Posterior cingulate gyrus (tissue), 11 donors: ENCODE data around the gene RIMBP2.

Experiments used
- DNase-seq, 10 donors: peaks; one replicate each; pipeline versions ENCODE4 v3.0.0 to v3.0.0-alpha.2; 2020 to 2021; ENCODE audit warnings: mixed read lengths in 3 of 10
- intact Hi-C: fragments of 100-400 bp; cut with DNase I; formaldehyde crosslinking; loops from one replicate; pipeline ENCODE4 v1.15.1; 2023

Gene RIMBP2

DNA sequence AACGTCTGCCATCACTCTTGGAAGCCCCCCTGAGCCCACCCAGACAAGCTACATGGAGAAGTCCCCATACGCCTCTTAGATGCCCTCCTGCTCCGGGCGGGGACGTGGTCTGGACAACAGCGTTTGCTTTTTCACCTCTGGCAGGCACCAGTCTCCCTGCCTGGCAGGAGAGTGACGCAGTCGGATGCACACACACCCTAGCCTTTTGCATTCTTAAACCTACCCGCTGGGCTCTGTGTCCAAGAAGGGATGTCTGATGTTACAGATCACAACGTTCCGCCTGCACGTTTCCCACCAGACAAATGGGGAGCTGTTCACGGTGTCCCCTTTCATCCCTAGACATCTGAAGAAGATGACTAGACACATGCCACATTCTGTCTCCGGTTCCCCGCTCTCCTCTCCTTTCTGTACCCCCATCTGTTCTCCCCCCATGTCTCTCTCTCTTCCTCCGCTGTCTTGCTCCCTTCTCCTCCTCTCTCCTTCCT, 100.2 kb downstream of the RIMBP2 start:
- DNase-seq: peak in 1 of 10 donors; percentile 87
- intact Hi-C loops: no loop called here

DNA sequence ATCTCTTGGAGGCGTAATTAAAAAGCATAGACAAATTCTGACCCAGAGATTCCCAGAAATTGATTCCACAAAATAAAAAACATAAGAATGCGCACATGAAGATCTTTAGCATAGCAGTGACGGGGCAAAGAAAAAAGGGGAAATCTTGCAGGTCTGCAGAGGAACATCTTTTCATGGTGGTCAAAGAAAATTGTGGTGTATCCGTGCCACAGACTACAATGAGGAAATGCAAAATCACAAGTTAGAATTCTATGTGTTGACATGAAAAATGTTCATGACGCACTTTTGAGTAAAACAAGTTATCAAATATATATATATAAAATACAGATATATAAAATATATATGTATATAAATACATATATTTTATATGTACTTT, 101.6 kb downstream of the RIMBP2 start:
- intact Hi-C loops: no loop called here
- no peak for DNase-seq

DNA sequence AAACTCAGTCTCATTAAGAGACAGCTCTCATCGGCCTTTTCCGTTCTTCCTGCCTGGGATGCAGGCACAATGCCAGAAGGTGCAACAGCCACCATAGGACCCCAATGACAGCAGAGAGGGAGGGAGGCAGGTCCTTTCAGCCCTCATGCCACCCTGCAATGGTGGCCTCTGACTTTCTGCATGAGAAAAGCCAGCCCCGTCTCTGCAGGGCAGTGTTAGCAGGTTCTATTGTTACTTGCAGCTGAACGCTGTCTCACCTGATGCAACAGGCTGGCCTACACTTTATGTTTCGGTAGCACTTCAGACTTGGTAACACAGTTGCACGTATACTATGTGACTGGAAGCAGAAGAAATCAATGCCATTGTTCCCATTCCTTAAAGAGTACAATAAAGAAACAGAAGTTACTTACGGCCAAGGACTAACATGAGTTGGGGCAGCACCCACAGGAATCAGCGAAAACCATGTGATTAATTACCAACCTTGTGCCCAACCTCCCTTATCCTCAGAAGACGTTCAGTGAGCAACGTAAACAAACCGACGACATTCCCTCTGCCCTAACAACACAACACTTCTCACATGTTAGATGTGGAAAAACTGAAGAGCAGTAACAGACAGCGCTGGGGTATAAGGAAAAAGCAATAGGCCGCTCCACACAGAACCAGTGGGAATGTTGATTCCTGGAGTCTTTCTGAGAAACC, 102.1 kb downstream of the RIMBP2 start:
- no peak for DNase-seq
- intact Hi-C loops: no loop called here

DNA sequence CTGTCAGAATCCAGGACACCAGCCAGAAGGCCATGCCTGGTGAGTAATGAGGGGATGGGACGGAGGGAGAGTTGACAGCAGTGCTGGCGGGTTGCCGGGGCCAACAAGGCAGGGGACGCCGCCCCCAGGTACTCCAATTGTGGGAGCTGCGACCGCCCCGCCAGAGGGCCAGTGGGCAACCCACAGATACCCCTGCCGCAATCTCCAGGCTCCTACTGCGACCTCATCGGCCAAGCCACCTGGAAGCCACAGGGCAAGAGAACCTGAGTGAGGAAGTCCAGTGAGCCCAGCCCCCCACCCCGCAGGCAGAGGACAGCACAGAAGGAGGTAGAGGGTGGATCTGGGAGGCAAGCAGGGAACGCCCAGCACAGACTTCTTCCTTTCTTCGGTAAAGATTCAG, 103.0 kb downstream of the RIMBP2 start:
- no peak for DNase-seq
- intact Hi-C loops: no loop called here

DNA sequence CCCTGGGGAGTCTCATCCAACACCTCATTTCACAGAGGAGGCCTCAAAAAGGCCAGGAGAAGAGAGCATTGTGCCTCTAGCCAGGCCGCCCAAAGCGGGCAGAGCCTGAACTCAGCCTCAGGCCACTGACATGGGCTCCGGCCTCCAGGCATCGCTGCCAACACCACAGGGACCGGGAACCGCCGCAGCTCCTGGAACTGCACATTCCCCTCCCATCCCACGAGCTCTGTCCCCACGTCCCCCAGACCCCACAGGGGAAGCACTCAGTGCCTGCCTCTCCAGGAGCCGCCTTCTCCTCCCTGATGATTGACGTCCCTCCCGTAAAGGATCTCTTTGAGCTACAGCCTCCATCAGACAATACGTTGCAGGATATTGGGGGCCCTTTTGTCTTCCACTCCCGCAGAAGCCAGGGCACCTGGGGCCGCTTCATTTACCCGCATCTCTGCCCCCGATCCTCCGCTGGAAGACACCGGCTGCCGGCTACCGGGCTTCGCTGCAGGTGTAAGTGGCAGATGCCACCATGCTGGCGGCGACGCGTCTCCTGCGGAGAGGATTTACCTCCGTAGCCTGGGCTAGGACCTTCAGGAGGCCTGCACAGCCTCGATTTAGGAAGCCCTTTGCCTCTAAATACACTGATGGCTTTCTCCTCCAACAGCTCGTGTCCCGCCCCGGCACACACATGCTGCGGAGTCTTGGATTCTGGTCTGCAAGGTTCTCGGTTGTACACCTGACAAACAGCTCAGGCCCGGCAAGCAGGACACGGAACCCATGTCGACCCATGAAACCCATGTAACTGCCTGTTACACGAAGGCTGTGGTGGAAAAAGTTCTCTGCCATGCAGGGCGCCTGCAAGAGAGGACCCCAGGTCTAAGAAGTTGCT, 104.8 kb downstream of the RIMBP2 start:
- intact Hi-C loops: no loop called here
- no peak for DNase-seq

DNA sequence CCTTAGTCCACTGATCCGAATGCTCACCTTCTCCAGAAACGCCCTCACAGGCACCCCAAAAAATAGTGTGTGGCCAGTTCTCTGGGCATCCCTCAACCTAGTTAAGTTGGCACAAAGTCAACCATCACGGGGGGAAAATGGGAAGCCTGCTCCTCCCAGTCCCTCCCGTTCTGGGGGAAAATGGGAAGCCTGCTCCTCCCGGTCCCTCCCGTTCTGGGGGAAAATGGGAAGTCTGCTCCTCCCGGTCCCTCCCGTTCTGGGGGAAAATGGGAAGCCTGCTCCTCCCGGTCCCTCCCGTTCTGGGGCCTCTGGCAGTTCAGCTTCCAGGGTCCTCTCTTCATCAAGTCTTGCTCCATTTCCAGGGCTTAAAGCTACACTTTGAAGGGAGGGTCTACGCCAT, 106.1 kb downstream of the RIMBP2 start:
- intact Hi-C loops: no loop called here
- no peak for DNase-seq

DNA sequence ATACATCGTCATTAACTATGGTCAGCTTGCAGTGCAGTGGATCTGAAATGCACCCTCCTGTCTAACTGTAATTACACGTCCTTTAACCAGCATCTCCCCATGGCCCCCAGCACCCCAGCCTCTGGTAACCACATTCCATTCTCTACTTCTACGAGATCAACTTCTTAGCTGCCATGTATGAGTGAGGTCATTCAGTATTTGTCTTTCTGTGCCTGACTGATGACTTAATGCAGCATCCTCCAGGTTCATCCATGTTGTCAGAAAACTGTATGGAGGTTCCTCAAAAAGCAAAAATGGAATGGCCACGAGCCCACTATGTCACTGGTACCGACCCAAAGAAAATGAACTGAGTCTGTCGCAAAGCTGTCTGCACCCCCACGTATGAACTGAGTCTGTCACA, 107.3 kb downstream of the RIMBP2 start:
- no peak for DNase-seq
- intact Hi-C loops: no loop called here

DNA sequence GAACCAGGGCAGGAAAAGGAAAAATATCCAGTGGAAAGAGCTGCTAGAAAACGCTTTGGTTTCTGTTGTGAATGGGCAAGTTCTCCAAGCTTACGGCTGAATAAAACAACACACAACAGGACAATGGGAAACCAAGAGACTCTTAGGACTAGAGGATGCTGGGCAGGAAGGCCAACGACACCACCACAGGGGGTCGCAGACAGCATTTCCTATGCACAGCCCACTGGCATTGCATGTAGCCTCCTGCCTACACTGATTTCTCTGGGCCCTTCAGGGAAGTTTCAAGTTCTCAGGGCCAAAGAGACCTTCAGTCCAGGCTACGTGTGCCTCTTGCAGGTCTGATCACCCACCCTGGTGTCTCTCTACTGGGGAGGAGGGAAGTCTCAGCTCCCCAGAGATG, 108.0 kb downstream of the RIMBP2 start:
- intact Hi-C loops: no loop called here
- no peak for DNase-seq

DNA sequence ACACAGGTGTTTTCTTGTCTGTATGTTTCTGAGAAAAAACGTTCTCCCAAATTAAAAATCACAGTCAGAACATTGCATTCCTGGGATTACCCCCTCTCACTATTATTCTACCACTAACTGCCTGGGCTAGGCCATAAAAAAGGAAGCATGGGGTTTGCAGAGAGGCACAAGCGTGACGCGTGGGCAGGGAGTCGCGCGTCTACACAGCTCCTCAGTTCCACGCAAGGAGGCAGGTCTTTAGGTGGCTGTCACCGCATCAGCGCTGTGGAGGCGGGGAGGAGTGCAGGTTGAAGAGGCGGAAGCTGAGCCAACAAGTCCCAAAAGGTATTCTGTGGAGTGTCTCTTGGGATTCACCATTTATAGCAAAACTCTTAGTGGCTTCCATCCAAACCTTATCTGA, 109.9 kb downstream of the RIMBP2 start:
- peak in 2 of 10 donors; percentile 77 to 87 for DNase-seq
- intact Hi-C loops: no loop called here

DNA sequence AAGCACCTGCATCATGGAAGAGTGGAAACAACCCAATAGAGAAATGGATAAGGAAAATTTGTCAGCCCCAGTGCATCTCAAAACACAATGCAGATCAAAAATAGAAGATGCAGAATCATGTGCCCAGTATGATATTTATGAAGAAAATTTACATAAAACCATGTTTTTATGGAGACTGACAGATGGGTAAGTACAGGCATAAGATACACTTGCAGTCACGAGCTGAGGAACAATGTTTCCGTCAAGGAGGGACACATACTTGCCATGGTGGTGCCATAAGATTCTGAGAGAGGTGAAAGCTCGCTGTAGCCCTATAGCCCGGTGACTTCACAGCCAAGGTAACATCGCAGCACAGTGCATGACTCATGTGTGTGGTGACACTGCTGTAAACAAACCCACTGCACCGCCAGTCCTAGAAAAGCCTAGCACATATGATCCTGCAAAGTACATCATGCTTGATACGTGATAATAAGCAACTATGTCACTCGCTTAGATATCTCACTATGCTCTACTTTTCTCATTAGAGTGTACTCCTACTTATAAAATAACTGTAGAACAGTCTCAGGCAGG, 112.6 kb downstream of the RIMBP2 start:
- intact Hi-C loops: no loop called here

DNA sequence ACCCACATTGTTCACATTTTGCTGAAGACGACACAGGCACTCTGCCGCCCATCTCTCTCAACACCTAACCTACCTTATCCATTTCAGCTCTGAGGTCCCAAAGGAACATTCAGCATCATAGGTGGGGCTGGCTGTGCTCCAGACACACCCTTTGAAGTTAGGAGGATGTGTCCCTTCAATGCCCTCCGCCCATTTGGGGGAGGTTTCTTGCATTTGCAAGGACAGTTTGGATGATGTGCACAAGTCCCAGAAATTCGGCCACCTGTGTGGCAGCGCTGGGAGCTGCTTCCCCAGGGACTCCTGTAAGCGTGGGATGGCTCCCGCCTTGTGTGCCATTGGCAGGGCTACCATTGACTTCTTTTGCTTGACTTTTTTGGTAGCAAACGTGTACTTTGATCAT, 113.8 kb downstream of the RIMBP2 start:
- no peak for DNase-seq
- intact Hi-C loops: no loop called here

More for the DNA sequence above, 112.6 kb downstream of the RIMBP2 start:
- DNase-seq: no peak

DNA sequence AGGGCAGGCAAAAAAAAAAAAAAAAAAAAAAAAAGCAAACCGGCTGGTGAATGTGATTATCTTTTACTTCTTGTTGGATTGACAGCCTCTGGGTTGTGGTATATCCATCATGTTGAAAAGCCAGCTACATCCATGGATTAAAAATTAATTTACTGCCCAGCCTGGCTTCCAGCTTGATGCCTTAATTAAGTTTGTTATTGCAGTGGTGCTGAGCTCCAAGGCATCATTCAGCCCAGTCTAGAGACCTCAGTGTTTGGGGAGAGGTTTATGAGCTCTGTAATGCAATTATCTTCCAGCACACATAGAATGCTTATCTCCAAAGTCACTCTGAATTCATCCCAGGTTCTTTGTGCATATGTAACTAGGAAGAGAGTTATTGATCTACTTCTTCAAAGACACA, 114.8 kb downstream of the RIMBP2 start:
- intact Hi-C loops: no loop called here
- no peak for DNase-seq

DNA sequence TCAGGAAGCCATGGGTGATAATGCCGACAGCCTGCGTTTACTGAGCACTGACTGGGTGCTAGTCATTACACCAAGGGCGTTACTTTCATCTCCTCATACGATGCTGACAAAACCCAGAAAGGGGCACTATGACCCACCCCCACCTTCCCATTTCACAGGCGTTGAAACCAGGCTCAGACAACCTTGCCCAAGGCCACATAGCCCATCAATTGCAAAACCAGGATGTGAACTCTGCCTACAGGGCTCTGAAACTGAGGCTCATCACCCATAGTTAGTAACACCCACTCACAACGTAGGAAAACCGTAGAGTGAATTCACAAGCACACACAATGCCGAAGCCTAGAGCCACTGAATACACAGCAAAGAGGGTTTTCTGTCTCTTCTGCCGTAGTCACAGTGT, 119.9 kb downstream of the RIMBP2 start:
- intact Hi-C loops: no loop called here
- DNase-seq: no peak

DNA sequence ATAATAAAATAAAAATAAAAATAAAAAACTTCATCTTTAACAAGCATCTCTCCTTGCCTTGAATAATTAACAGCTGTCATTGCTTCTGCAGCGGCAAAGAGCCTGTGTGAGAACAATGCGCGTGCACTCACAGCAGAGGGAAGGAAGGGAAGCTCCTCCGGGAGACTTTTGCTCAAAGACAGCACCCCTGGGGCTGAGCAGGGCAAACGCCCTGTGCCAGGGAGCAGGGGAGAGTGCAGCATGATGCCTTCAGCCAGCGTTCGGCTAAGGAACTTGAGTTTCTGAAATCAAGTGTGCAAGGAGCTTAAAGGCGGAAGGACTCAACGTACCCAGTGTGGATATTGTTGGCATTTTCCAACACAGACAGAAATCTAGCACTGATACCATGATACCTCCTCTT, 120.5 kb downstream of the RIMBP2 start:
- peak in 1 of 10 donors; percentile 33 for DNase-seq
- intact Hi-C loops: no loop called here

DNA sequence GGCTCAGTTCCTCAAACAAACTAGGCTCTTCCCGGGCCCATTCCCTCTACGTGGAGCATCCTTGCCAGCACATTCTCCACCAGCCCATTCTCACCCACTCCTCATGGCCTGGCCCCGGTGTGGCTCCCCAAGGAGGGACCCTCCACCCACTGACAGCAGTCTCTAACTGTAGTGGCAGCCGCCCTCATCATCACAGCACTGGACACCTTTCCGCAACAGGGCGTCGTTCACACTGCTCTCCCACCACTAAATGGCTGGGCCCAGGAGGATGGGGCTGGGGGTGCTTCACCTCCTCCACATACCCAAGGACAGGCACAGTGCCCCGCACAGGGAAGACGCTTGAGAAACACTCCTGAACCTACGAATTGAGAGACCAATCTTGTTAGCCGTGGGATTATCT, 123.0 kb downstream of the RIMBP2 start:
- intact Hi-C loops: no loop called here
- peak in 1 of 10 donors; percentile 33 for DNase-seq

DNA sequence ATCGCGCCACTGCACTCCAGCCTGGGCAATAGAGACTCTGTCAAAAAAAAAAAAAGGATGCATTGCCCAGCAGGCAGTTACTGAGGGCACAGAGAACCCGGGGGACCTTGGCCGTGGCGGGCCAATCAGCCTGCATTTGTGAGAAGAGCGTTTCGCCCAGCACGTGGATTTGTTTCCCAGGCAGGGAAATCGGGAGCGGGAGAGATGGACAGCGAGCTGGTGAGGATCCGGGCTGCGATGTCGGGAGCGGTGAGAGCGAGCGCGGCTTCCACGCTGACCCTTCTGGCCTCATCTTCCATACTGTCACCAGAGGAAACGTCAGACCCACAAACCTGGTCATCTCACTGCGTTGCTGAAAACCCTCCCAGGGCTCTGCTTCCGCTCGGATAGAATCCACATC, 123.5 kb downstream of the RIMBP2 start:
- peak in 1 of 10 donors; percentile 73 for DNase-seq
- intact Hi-C loops: no loop called here

DNA sequence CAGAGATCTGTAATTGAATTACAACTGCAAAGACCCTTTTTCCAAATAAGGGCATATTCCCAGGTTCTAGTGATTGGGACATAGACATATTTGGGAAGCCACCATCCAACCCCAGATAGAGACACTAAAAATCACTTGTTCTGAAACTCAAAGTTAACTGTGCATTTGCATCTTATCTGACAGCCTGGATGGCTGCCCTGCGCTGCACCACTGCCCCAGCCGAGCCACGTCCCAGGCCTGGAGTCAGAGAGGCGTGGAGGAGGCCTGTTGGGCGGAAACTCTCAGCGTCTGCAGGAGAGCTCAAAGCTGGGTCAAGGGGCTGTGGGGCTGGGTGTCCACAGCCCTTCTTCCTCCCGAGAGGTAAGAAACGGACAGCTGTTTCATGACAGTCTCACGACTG, 124.4 kb downstream of the RIMBP2 start:
- peak in 1 of 10 donors; percentile 58 for DNase-seq
- intact Hi-C loops: no loop called here

DNA sequence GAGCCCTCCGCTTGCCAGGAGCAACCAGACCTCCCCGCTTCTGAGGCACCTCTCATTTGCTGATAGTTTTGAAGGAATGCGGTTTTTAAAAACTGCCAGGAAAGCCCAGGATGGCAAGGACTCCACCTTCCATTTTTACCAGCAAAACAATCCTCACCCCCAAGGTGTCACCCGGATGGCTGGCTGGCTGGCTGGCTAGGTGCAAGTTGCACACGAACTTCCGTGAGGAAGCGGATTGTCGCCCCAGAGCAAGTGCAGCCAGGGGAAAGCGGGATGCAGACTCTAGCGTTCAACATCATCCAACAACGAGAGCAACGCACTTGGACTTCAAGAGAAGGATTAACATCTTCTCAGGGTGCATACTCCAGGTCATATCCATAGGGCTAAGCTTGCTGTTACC, 125.4 kb downstream of the RIMBP2 start:
- intact Hi-C loops: no loop called here
- peak in 1 of 10 donors; percentile 52 for DNase-seq

DNA sequence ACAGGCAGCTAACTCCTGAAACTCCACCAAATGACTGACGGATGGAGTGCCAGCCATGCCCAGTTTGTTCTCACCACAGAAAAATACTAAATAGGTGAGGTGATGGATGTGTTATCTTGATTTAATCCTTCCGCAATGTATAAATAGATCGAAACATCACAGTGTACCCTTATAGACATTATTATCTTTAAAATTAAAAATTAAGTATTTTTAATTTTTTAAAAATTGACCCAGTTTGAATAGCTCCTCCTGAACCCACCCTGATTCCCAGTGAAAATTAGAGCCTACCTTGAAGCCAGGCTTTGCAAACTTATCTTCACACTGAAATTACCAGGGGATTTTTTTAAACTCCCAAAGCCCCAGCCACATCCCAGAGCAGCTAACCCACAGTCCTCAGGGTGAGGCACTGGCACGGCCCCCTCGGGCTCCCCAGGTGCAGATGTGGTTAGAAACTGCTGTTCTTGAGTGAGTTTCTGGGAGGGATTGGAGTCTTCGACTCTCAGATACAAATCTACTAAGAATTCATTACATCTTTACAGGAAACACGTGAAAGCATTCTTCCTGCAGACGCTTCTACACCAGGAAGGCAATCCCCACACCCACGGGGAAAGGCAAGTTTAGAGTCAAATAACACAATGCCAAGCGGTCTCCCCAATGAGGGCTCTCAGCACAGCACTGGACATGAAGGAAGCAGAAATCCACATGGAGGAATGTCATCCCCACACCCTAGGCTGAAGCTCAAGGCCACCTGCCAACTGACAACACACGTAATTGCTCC, 126.4 kb downstream of the RIMBP2 start:
- no peak for DNase-seq

DNA sequence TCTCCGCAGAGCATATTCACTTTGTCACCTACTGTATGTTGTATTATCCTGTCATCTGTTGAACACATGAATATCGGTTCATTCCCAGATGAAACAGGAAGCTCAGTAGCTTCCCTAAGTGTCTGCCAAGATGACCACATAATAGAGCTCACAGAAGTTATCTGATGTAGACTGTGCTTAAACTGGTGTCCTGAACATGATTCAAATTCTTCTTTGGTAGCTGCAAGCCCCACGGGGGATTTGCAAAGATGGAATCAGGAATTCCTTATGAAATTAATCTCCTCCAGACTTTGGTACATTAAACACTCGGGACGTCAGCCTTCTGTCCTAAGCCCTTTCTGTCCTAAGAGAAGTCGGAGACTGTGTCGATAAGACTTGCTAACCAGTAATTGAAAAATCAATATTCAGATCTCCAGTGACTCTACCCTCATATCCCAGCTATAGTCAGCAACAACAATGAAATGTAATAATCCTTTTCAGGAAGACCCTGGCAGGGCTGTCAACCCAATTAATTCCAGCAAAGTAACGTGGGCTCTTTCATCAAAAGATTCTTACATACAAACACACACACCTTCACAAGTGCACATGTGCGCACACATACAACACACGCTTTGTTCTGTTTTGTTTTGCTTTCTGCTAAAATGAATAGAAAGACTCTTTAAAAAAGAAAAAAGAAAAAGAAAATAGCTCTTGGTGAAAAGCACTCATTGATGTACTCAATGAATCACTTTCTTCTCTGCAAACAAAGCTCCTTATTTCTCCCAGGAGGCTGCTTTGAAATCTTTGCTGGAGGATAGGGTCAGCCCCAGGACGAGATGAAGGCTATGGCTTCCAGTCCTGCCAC, 127.2 kb downstream of the RIMBP2 start:
- DNase-seq: no peak
- intact Hi-C loops: no loop called here

More for the DNA sequence above, 126.4 kb downstream of the RIMBP2 start:
- intact Hi-C loops: no loop called here
